GM23338 (cell line): Measurements from ENCODE around the gene NLN.

Source experiments
- CREB1 ChIP-seq: fragments of 250-450 bp; sonication (Bioruptor Pico); IDR thresholded peaks from 2 replicates; pipeline ENCODE4 v1.5.0; 2020; ENCODE audit warnings: low read depth, mild to moderate bottlenecking, moderate library complexity
- EZH2 ChIP-seq: fragments of 200-600 bp; sonication (generic); IDR thresholded peaks from one replicate; pipeline ENCODE4 v1.8.0; 2017; ENCODE audit warnings: antibody characterized with exemption, mild to moderate bottlenecking, low read depth; ENCODE audit not compliant: unreplicated experiment
- EZH2phosphoT487 ChIP-seq: fragments of 200-600 bp; sonication (generic); IDR thresholded peaks from one replicate; pipeline ENCODE4 v1.8.1; 2018; ENCODE audit warnings: antibody characterized with exemption; ENCODE audit not compliant: unreplicated experiment
- JUNB ChIP-seq: IDR thresholded peaks from one replicate; pipeline ENCODE4 v1.6.1; 2016; ENCODE audit warnings: antibody characterized with exemption; ENCODE audit not compliant: unreplicated experiment
- POLR2AphosphoS5 ChIP-seq: IDR thresholded peaks from 2 replicates; pipeline ENCODE4 v1.6.1; 2016; ENCODE audit warnings: antibody characterized with exemption, low read depth
- TF ChIP-seq, protein P1 (sequence below), 2 experiments: fragments of 200-600 bp in 1 of 2; sonication (generic) in 1 of 2; conservative IDR thresholded peaks; 2 replicates each; pipeline versions ENCODE4 v1.5.1 to v1.6.1; 2016 to 2017; ENCODE audit warnings: antibody characterized with exemption in 2 of 2, low read depth in 2 of 2, mild to moderate bottlenecking in 2 of 2, moderate library complexity in 1 of 2

DNA sequence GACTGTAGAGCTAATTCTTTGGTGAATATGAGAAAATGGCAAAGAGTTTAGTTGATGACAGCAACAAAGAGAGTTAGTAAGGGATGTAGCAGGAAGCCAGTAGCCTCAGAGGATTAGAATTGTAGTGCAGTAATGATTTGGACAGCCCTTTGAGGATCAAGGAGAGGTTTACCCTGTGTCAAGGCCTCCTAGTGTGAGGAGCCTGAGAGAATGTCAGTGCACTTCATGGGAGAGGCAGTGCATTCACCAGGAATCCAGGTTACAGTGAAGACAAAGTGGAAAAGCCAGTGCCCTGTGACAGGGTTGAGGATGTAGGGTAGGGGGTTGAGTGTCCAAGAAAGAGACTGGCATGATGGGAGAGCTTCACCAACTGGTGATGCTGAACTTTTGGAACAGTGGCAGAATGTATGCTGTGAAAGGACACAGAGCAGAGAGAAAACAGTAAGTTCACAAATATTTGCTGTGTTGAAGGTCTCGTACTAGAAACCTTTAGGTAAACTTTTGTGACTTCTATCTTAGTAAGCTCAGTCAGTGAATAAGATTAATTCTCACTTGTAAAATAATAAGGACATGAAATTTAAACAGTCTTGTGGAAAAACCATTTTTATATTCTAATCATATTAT is 27.3 kb downstream of the NLN start:
- TF ChIP-seq, protein P1, sequence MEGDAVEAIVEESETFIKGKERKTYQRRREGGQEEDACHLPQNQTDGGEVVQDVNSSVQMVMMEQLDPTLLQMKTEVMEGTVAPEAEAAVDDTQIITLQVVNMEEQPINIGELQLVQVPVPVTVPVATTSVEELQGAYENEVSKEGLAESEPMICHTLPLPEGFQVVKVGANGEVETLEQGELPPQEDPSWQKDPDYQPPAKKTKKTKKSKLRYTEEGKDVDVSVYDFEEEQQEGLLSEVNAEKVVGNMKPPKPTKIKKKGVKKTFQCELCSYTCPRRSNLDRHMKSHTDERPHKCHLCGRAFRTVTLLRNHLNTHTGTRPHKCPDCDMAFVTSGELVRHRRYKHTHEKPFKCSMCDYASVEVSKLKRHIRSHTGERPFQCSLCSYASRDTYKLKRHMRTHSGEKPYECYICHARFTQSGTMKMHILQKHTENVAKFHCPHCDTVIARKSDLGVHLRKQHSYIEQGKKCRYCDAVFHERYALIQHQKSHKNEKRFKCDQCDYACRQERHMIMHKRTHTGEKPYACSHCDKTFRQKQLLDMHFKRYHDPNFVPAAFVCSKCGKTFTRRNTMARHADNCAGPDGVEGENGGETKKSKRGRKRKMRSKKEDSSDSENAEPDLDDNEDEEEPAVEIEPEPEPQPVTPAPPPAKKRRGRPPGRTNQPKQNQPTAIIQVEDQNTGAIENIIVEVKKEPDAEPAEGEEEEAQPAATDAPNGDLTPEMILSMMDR (conservative IDR thresholded peaks at IDR 0.05; ENCODE audit: low read depth in 2 of 2): no peak
- no peak for TF ChIP-seq POLR2AphosphoS5
- no peak for TF ChIP-seq EZH2
- TF ChIP-seq CREB1 (CRISPR knock-in tag): no peak
- no peak for TF ChIP-seq JUNB
- TF ChIP-seq EZH2phosphoT487: no peak
